Activated CD8-positive, alpha-beta memory T cell treated with anti-CD3 and anti-CD28 coated beads, Interleukin-2, amount 50 U/mL, for 4 hours (primary cell): Measurements from ENCODE around the gene LMTK2.

Experiments used
- DNase-seq: peaks from one replicate; pipeline ENCODE4 v3.0.0-alpha.2; 2020

Gene LMTK2

GRCh38 chr7:98222533-98223195 is 116.0 kb downstream of the LMTK2 start:
- no peak for DNase-seq

DNA sequence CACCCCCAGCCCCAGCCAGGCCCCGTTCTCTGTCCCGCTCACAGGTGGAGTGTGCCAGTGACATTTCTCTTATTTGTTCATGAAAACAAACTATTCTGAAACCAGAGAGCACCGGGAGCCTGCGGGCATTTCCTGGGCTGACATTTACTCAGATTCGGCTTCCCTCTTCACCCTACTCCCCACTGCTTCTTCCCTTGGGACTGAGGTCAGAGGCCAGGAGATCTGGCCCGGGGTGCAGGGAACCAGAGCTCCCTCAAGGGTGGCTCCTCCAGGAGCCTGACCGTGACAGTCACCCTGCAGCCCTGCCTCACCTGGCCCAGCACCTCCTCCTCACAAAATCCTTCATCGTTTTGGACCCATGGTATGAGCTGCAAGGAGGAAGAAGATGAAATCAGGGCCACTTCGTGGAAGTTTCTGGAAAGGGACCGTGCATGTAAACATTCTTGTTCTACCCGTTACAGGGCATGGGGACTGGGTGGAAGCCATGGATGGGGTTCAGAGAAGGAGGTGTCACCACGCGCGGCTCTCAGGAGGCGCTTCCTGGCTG is 116.8 kb downstream of the LMTK2 start:
- no peak for DNase-seq

DNA sequence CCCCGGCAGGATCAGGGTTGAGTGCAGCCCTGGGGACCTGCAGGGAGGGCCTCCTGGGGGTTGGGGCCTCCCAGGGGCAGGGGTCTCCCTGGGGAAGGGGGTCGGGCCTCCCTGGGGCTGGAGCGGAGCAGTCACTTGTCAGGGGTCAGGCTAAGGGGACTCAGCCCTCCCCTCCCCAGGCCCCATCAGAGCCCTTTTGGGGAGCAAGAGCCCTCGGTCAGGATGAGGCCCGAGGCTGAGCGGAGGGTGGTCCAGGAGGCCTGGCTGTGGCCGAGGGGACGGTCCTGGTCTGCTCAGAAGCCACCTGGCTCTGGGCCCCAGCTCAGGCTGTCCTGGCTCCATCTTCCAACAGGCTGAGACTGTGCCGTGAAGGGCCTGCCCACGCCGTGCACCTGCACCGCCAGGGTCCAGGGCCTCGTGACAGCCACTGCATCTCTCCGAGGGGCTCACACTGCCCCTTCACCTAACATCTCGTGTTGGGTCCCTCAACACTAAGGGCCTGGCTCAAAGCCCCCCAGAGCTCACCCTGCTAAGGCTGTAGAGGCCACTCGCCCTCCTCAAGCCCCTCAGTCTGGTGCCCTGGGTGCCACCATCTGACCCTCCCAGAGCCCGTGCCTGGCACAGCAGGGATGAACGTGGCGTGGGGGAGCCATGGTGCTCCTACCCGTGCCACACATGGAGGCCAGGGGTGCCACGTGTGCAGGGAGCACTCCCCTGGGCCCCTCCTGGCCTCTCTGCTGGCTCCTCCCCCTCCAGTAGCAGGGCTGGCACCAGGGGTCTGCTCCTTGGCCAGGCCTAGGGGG is 117.4 kb downstream of the LMTK2 start:
- DNase-seq, result no peak

GRCh38 chr7:98224701-98225181 is 118.1 kb downstream of the LMTK2 start:
- no peak for DNase-seq

DNA sequence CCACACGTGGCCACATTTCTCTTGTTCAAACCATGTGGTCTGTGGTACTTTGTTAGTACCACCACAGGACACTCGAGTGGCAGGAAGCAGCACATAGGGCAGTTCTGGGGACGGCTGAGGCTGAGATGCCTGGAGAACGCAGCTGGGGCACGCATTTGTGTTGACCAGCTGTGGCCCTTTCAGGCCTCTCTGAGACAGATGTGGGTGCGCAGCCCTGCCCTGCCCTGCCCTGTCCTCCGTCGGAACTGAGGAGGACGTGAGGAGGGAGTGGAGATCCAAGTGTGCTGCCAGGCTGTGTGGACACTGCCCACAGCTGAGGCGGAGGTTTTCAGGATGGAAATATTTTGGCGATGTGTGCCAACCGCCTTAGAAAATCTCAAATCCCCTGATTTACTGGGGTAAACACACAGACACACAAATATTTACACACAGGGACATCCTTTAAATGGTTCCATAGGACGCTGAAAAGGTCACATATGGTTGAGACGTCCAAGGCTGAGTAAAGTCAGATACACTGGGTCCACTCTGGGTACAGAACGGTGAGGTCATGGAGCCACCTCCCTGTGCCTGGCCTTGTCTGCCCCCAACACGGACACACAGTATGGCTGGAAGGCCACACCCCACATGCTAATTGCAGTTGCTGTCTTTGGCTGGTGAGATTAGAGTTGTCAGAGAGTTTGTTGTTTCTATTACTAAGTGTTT is 119.4 kb downstream of the LMTK2 start:
- DNase-seq, result no peak

GRCh38 chr7:98227939-98228338 is 121.3 kb downstream of the LMTK2 start:
- DNase-seq, result no peak

GRCh38 chr7:98228801-98229200 is 122.1 kb downstream of the LMTK2 start:
- no peak for DNase-seq

- DNase-seq, result no peak
Observed at GRCh38 chr7:98229441-98229840, 122.8 kb downstream of the LMTK2 start.

- no peak for DNase-seq
Observed at GRCh38 chr7:98229991-98230745, 123.5 kb downstream of the LMTK2 start.

GRCh38 chr7:98230746-98231471 is 124.2 kb downstream of the LMTK2 start:
- no peak for DNase-seq

- no peak for DNase-seq
Observed at GRCh38 chr7:98231493-98232262, 125.0 kb downstream of the LMTK2 start.

DNA sequence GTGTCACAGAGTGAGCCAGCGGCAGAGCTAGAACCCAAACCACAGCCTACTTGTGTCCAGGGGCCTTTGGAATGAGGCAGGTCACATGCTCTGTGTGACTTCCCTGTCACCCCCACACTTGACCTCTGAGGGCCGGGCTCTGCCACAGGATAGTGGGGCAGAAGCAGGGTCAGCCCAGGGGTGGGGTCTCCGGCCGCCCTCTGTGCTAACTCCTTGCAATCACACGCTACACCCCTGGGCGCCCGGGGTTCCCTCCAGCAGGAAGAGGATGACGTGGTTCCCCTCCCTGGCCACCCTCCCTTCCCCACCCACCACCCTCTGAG is 125.6 kb downstream of the LMTK2 start:
- DNase-seq, result no peak

- DNase-seq, result no peak
Observed at GRCh38 chr7:98232799-98233198, 126.1 kb downstream of the LMTK2 start.

GRCh38 chr7:98233219-98234070 is 126.8 kb downstream of the LMTK2 start:
- no peak for DNase-seq

GRCh38 chr7:98234429-98235147 is 127.9 kb downstream of the LMTK2 start:
- DNase-seq, result no peak

- DNase-seq, result no peak
Observed at GRCh38 chr7:98235901-98236300, 129.2 kb downstream of the LMTK2 start.

- no peak for DNase-seq
Observed at GRCh38 chr7:98236355-98237185, 129.9 kb downstream of the LMTK2 start.

GRCh38 chr7:98238076-98238475 is 131.4 kb downstream of the LMTK2 start:
- no peak for DNase-seq

DNA sequence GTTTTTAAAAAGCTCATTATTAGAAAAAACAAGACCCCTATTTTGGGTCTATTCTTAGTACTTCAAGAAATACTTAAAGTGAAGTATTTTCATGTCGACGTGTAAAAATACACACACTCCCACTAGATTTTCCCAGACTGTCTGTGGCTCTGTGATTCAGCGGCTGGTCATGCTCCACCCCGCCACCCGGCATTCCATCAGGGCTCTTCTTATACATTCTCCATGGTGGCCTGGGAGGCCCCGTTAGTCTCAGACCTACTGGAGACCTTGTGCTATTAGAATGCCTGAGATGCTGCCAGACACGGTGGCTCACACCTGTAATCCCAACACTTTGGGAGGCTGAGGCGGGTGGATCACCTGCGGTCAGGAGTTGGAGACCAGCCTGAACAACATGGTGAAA is 132.3 kb downstream of the LMTK2 start:
- no peak for DNase-seq
